GM18861 (cell line): ENCODE measurements around the gene NDST1.

Source experiments
- ATAC-seq: cut with Tn5 transposase; IDR thresholded peaks from one replicate; pipeline ENCODE4 v1.9.1; 2021; ENCODE audit not compliant: unreplicated experiment

NDST1 gene

DNA sequence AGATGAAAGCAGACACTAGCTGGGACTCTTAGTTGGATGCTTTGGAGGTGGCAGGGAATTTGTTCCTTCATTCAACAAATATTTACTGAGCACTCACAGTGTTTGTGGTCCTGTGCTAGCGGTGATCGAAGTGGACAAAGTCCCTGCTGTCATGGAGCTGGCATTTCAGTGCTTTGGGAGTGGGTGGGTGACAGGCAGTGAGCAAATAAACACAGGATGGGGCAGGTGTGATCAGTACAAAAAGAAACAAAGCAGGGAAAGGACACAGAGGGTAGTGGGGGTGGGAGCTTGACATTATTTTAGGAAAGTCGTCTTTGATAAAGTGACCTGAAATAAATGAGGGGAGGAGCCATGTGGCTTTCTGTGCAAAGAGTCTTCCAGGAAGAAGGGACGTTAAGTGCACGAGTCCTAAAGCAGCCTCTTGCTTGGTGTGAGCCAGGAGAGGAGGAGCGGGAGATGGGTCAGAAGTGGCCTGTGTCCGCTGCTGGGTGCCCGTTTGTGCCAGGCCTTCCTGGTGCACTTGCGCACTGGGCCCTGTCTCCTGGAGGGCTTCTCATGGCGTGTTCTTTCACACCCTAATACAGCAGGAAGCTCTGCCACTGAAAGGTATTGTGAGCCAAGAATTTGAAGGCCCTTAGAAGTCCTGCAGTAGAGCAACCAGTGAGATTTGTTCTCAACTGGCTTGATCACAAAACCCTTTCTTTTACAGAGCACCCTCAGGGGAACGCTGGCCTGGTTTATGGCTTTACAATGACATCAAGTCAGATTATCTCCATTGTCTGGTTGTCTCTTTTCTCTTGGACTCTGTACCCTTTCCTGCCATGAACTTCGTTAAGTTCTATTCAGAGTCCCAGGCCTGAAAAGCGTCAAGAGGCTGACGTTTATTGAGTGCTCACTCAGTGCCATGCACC is 14.8 kb downstream of the NDST1 start:
- ATAC-seq: no peak

- no peak for ATAC-seq
These were observed 15.8 kb downstream of the NDST1 start for GRCh38 chr5:150523472-150524350.

DNA sequence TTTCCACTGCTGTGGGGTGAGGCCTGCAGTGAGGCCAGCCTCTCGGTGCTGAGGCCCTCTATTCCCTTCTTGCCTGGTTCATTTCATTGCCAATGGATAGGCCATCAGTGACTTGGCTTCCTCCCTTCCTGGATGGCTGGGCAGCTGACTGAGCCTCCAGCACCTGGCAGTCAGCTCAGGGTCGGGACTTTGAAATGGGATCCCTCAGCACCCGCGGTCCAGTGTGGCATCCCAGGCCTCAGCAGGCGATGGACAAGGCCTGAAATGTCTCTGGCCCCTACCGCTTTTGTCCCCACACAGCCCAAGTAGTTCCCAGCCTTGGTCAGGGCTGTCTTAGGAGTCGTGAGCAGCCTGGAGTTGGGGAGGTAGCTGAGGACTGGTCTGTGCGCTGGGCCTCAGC is 17.2 kb downstream of the NDST1 start:
- no peak for ATAC-seq

DNA sequence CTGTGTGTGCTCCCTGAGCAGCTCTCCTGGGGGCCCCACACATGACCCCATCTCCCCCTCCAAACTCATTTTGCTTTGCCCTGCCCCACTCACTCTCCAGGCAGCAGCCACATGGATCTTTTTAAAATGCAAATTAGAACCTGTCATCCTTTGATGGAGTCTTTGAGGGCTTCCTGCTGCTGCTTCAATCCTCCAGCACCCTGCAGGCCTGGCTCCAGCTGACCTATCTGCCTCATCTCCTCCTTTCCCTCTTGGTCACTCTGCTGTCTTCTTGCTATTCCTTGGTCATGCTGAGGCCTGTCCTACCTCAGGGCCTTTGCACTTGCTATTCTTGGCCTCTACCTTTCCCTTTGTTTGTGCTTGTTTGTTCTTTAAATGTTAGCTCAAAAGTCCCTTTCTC is 17.9 kb downstream of the NDST1 start:
- ATAC-seq: no peak

DNA sequence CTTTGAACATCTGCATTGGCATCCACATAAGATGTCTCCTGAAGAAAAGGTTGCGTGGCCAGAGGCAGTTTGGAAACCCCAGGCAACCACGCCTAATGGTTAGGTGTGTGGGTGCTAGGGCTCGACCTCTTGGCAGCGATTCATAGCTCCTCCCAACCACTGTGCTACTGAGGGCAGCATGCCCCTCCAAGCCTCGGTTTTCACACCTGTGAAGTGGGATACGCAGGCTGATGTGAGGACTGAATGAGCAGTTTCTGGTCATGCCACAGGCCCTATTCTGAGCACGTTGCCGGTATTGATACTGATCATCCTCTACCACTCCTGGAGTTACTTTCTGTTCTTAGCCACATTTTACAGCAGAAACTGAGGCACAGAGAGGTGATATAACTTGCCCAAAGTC is 19.1 kb downstream of the NDST1 start:
- ATAC-seq: no peak

DNA sequence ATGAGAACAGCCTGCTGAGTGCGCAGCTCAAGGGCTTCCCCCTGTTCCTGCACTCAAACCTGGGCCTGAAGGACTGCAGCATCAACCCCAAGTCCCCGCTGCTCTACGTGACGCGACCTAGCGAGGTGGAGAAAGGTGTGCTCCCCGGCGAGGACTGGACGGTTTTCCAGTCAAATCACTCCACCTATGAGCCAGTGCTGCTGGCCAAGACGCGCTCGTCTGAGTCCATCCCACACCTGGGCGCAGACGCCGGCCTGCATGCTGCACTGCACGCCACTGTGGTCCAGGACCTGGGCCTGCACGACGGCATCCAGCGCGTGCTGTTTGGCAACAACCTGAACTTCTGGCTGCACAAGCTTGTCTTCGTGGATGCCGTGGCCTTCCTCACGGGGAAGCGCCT is 19.9 kb downstream of the NDST1 start:
- no peak for ATAC-seq

DNA sequence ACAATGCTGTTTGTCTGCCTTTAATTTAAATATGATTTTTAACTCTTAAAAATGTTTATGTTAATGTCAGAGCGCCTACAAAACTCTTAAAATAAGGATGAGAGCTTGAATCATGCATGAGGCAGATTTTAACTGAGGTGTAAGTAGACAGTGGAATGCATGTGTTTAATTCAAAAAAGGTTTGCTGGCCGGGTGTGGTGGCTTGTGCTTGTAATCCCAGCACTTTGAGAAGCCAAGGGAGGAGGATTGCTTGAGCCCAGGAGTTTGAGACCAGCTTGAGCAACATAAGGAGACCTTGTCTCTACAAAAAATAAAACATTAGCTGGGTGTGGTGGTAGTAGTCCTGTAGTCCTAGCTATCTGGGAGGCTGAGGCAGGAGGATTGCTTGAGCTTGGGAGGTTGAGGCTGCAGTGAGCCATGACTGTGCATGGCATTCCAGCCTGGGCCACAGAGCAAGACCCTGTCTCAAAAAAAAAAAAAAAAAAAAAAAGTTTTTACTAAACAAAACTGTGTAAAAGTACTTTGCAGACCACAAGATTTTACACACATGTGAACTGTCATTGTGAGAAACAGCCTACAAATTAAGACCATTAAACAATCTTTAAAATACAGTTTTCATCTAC is 21.1 kb downstream of the NDST1 start:
- no peak for ATAC-seq

DNA sequence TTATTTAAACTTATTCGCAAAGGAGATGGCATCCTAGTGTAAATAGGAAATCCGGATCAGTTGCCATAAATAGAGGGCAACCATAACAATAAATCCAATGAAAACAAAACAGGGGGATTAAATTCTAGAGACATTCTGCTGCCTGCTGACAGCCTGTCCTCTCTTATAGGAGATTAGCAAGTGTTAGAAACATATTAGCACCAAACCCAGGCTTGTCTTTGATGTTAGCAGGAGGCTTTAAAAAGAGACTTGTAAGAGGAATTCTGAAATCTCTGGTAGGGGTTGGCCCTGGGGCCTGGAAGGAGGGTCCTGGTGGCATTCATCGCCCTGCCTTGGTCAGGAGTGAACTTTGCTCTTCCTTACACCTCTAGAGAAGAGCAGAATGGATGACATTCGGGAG is 21.6 kb downstream of the NDST1 start:
- ATAC-seq: no peak

GRCh38 chr5:150530423-150530822 is 22.5 kb downstream of the NDST1 start:
- no peak for ATAC-seq

GRCh38 chr5:150530951-150531588 is 23.1 kb downstream of the NDST1 start:
- ATAC-seq: no peak

- no peak for ATAC-seq
These were observed 23.8 kb downstream of the NDST1 start for GRCh38 chr5:150531686-150532085.

DNA sequence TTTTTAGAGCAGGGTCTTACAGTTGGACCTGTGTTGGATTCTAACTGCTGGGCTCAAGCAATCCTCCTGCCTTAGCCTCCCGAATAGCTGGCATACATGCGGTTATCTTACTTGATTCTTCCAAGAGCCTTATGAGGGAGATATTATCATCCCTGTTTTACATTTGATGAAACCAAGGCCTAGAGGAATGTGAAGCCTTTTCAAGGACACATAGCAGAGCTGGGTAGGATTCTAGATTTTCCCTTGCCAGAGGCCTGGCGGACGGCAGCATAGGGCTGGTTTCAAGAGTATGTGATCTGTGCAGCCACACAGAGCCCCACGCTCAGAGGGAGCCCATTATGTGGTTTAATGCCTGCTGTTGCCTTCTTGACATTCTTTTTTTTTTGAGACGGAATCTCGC is 24.2 kb downstream of the NDST1 start:
- no peak for ATAC-seq

DNA sequence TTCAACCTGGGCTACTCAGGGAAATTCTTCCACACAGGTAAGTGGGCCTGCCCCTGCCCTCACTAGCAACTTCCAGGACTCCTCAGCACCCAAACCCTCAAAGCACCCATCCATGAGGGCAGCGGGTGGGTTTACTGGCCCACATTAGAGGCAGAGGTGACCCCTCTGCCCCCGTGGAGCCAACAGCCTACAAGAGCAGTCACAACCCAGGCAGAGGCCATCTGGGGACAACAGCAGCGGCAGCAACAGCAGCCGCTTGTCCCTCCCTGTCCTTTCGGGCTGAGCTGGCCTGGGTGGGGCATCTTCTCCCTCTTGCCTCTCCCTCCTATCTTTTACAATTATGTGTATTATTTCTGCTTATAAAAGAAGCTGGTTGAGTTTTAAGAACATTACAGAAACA is 25.1 kb downstream of the NDST1 start:
- ATAC-seq: no peak

DNA sequence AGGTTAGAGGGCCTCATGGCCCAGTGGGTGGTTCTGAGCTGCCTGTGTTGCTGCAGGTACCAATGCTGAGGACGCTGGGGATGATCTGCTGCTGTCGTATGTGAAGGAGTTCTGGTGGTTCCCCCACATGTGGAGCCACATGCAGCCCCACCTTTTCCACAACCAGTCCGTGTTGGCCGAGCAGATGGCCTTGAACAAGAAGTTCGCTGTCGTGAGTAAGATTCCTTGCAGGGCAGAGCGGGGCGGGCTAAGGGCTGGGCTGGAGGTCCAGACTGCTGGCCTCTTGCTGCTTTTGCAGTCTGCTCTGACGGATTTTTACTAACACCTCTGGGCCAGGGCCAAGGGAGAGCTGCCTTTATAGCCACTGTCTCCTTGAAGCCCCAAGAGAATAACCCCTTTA is 26.9 kb downstream of the NDST1 start:
- ATAC-seq: no peak

GRCh38 chr5:150535611-150536010 is 27.7 kb downstream of the NDST1 start:
- ATAC-seq: no peak

GRCh38 chr5:150538007-150538917 is 30.3 kb downstream of the NDST1 start:
- no peak for ATAC-seq

GRCh38 chr5:150539206-150539605 is 31.3 kb downstream of the NDST1 start:
- no peak for ATAC-seq

- ATAC-seq: no peak
These were observed 32.1 kb downstream of the NDST1 start for GRCh38 chr5:150540042-150540441.

GRCh38 chr5:150540615-150541396 is 32.9 kb downstream of the NDST1 start:
- no peak for ATAC-seq

DNA sequence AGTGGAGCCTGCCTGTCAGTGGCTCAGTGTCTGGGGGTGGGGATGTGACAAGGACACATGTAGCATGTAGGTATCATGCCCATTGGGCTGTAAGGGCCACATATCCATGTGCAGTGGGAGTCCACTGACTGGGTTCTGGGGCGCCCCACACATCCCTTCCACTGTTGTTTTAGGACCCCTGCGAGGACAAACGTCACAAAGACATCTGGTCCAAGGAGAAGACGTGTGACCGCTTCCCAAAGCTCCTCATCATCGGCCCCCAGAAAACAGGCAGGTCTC is 33.4 kb downstream of the NDST1 start:
- no peak for ATAC-seq
